ENCODE data around the gene DPYD.

DNA sequence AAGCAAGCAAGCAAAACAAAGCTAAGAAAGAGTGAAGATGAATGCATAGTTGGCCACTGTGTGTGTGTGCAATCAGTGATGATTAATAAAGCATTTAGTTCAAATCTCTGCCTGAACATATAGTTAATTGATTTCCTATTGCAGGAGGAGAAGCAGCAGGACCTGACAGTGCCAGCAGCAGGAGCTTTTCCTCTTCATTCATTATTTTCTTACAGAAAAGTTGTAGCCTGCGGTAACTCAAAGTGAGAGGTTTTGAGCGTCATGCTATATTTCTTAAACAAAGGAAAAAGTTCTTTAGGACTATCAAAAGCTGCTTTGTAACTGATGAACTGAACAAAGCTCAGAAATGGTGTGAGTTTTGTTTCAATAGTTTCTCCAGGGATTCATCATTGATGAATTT lies 819.3 kb downstream of the DPYD start:
- TF ChIP-seq, protein P1, sequence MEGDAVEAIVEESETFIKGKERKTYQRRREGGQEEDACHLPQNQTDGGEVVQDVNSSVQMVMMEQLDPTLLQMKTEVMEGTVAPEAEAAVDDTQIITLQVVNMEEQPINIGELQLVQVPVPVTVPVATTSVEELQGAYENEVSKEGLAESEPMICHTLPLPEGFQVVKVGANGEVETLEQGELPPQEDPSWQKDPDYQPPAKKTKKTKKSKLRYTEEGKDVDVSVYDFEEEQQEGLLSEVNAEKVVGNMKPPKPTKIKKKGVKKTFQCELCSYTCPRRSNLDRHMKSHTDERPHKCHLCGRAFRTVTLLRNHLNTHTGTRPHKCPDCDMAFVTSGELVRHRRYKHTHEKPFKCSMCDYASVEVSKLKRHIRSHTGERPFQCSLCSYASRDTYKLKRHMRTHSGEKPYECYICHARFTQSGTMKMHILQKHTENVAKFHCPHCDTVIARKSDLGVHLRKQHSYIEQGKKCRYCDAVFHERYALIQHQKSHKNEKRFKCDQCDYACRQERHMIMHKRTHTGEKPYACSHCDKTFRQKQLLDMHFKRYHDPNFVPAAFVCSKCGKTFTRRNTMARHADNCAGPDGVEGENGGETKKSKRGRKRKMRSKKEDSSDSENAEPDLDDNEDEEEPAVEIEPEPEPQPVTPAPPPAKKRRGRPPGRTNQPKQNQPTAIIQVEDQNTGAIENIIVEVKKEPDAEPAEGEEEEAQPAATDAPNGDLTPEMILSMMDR (IDR thresholded peaks at IDR 0.05) = no peak
- TF ChIP-seq EP300 (IDR thresholded peaks at IDR 0.05) (no peak), POLR2A (IDR thresholded peaks at IDR 0.05) (no peak)

Measured in tibial nerve (tissue), 4 donors.